Osteoblast (primary cell): Measurements from ENCODE around the gene MUC5B. TPM values are rescaled to one million over a fixed set of nuclear protein-coding genes. Genes with fewer than 3 reads are reported as not detected.

Experiments used
- DNase-seq: peaks from one replicate; pipeline ENCODE4 v3.0.0; 2011; ENCODE audit warnings: low spot score, mixed read lengths; ENCODE audit not compliant: insufficient read length; ENCODE audit errors: missing footprints
- H2AFZ ChIP-seq: 2 replicates; pipeline ENCODE4 v1.6.0; 2011; ENCODE audit warnings: mild to moderate bottlenecking, low read length
- H3K27ac ChIP-seq: 2 replicates; pipeline ENCODE4 v1.5.1; 2011; ENCODE audit warnings: mild to moderate bottlenecking, low read depth, low read length, moderate library complexity
- H3K27me3 ChIP-seq: 2 replicates; pipeline ENCODE4 v1.6.0; 2012; ENCODE audit warnings: mild to moderate bottlenecking, control low read depth, inconsistent platforms, low read length, moderate library complexity; ENCODE audit not compliant: insufficient read depth
- H3K36me3 ChIP-seq: 2 replicates; pipeline ENCODE4 v1.5.1; 2011; ENCODE audit warnings: mild to moderate bottlenecking, low read length, control low read depth, moderate library complexity; ENCODE audit not compliant: insufficient read depth
- H3K4me1 ChIP-seq: 2 replicates; pipeline ENCODE4 v1.5.1; 2011; ENCODE audit warnings: mild to moderate bottlenecking, low read length, control low read depth, moderate library complexity; ENCODE audit not compliant: insufficient read depth
- H3K4me2 ChIP-seq: 2 replicates; pipeline ENCODE4 v1.6.0; 2011; ENCODE audit warnings: mild to moderate bottlenecking, low read length; ENCODE audit not compliant: insufficient read depth
- H3K4me3 ChIP-seq: fragments of 200-600 bp; sonication (generic); 3 replicates; pipeline ENCODE4 v1.5.1; 2012; ENCODE audit warnings: mild to moderate bottlenecking, low read length, inconsistent platforms; ENCODE audit not compliant: insufficient read depth
- H3K79me2 ChIP-seq: 2 replicates; pipeline ENCODE4 v1.6.0; 2012; ENCODE audit warnings: mild to moderate bottlenecking, low read length, control low read depth, inconsistent platforms; ENCODE audit not compliant: insufficient read depth
- H3K9me3 ChIP-seq: 2 replicates; pipeline ENCODE4 v1.5.1; 2011; ENCODE audit warnings: low read depth, low read length, control low read depth
- H4K20me1 ChIP-seq: 2 replicates; pipeline ENCODE4 v1.6.0; 2012; ENCODE audit warnings: mild to moderate bottlenecking, low read length, control low read depth; ENCODE audit not compliant: insufficient read depth
- total RNA-seq: library from RNA; depleted of rRNA; stranded (reverse); fragments of >200 nt; gene quantifications from 2 replicates; pipeline ENCODE4 v1.2.3, GENCODE V29; 2012
- TF ChIP-seq, protein P1 (sequence below): IDR thresholded peaks from 2 replicates; pipeline ENCODE4 v1.5.1; 2011; ENCODE audit warnings: mild to moderate bottlenecking, low read depth, low read length, moderate library complexity; ENCODE audit errors: extremely low read depth

Gene MUC5B
- total RNA-seq, 1 donor = not detected

DNA sequence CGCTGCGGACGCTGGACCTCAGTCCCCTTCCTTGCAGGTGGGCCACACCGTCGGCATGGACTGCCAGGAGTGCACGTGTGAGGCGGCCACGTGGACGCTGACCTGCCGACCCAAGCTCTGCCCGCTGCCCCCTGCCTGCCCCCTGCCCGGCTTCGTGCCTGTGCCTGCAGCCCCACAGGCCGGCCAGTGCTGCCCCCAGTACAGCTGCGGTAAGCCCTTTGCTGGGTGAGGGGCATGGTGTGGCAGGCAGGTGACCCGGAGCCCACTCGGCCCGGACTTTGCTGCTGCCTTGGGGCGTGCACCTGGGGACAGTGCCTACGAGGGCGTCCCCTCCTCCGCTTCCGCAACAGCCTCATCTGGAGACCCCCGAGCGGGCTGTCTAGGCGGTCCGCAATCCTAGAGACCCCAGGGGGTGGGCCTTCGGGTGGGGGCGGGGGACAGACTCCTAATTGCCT is 25.4 kb upstream of the MUC5B start:
- no peaks in the 10 kb centered on the region for H4K20me1 ChIP-seq
- H2AFZ ChIP-seq = no peak overlapping the region
- H3K9me3 ChIP-seq = no peaks in the 10 kb centered on the region
- no peaks in the 10 kb centered on the region for H3K4me1 ChIP-seq
- H3K27ac ChIP-seq = no peak overlapping the region
- no peaks in the 10 kb centered on the region for H3K27me3 ChIP-seq
- peak; percentile 60 for DNase-seq
- no peaks in the 10 kb centered on the region for H3K79me2 ChIP-seq
- H3K36me3 ChIP-seq = no peaks in the 10 kb centered on the region
- H3K4me2 ChIP-seq = no peak overlapping the region
- no peak overlapping the region for H3K4me3 ChIP-seq
- TF ChIP-seq, protein P1, sequence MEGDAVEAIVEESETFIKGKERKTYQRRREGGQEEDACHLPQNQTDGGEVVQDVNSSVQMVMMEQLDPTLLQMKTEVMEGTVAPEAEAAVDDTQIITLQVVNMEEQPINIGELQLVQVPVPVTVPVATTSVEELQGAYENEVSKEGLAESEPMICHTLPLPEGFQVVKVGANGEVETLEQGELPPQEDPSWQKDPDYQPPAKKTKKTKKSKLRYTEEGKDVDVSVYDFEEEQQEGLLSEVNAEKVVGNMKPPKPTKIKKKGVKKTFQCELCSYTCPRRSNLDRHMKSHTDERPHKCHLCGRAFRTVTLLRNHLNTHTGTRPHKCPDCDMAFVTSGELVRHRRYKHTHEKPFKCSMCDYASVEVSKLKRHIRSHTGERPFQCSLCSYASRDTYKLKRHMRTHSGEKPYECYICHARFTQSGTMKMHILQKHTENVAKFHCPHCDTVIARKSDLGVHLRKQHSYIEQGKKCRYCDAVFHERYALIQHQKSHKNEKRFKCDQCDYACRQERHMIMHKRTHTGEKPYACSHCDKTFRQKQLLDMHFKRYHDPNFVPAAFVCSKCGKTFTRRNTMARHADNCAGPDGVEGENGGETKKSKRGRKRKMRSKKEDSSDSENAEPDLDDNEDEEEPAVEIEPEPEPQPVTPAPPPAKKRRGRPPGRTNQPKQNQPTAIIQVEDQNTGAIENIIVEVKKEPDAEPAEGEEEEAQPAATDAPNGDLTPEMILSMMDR = no peak

DNA sequence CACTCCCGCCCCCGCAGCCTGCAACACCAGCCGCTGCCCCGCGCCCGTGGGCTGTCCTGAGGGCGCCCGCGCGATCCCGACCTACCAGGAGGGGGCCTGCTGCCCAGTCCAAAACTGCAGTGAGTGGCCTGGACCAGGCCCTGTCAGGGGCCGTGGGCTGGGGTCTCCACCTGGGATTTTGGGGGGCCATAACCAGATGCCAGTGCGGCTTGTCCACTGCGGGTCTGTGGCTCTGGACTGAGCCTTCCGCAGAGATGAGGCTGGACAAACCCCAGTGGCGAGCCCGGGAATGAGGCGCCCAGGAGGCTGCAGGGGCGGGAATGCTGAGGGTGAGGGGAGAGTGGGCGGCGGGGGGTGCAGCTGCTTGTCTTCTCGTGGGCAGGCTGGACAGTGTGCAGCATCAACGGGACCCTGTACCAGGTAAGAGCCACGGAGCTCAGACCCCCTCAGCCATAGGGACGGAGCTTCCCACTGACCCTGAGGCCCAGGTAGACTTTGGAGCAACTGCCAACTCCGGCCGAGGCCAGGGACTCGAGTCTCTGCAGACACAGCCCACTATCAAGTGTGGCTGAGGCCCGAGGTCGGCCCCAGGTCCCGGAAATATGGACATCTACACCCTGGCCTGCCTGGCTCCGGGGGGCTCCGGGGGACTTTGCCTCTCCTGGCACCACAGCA is 24.8 kb upstream of the MUC5B start:
- no peaks in the 10 kb centered on the region for H3K9me3 ChIP-seq
- no peaks in the 10 kb centered on the region for H3K36me3 ChIP-seq
- H3K4me2 ChIP-seq = no peak overlapping the region
- H3K4me3 ChIP-seq = no peak overlapping the region
- TF ChIP-seq, protein P1 = no peak
- H4K20me1 ChIP-seq = no peaks in the 10 kb centered on the region
- no peaks in the 10 kb centered on the region for H3K79me2 ChIP-seq
- no peaks in the 10 kb centered on the region for H3K4me1 ChIP-seq
- no peaks in the 10 kb centered on the region for H3K27me3 ChIP-seq
- H2AFZ ChIP-seq = no peak overlapping the region
- H3K27ac ChIP-seq = no peak overlapping the region
- DNase-seq = peak; percentile 64

DNA sequence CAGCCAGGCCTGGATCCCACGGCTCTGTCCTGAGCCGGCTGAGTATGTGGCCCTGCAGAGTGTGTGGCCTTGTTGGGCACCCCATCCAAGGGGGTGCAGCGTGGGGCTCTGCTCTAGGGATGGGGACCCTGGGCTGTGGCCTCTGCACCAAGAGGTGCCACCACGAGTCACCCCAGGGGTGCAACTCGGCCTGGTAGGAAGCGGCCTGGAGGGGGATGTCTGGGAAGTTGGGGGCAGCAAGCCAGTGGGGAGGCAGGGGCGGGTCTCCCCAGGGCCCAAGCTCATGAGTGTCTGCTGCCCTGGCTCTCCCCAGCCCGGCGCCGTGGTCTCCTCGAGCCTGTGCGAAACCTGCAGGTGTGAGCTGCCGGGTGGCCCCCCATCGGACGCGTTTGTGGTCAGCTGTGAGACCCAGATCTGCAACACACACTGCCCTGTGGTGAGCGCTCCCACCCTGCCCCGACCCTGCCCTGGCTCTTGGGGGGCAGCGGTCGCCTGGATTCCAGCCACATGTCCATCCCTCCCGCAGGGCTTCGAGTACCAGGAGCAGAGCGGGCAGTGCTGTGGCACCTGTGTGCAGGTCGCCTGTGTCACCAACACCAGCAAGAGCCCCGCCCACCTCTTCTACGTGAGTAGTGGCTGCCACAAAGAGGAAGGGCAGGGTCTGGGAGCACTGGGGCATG is 24.2 kb upstream of the MUC5B start:
- H2AFZ ChIP-seq = no peak overlapping the region
- no peak overlapping the region for H3K4me2 ChIP-seq
- no peaks in the 10 kb centered on the region for H3K9me3 ChIP-seq
- H3K4me1 ChIP-seq = no peaks in the 10 kb centered on the region
- H3K79me2 ChIP-seq = no peaks in the 10 kb centered on the region
- DNase-seq = peak; percentile 73
- no peak overlapping the region for H3K27ac ChIP-seq
- H4K20me1 ChIP-seq = no peaks in the 10 kb centered on the region
- TF ChIP-seq, protein P1 = no peak
- H3K36me3 ChIP-seq = no peaks in the 10 kb centered on the region
- no peak overlapping the region for H3K4me3 ChIP-seq
- H3K27me3 ChIP-seq = no peaks in the 10 kb centered on the region

DNA sequence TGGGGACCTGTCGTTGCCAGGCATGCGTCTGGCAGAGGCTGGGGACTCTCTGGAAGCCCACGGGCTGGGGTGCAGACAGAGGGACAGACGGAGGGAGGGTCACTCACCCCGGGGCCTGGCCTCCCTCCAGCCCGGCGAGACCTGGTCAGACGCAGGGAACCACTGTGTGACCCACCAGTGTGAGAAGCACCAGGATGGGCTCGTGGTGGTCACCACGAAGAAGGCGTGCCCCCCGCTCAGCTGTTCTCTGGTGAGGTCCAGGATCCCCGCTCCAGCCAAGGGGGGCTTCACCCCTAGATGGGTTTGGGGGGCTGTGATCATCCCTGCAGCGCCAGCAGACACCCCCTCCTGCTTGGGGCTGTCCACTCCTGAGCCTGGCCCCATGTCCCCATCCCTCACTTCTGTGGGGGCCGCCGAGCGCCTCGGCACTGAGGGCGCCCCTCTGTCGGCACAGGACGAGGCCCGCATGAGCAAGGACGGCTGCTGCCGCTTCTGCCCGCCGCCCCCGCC is 23.6 kb upstream of the MUC5B start:
- TF ChIP-seq, protein P1 = no peak
- H2AFZ ChIP-seq = no peak overlapping the region
- peak; percentile 61 for DNase-seq
- H3K4me3 ChIP-seq = no peak overlapping the region
- no peaks in the 10 kb centered on the region for H3K4me1 ChIP-seq
- no peaks in the 10 kb centered on the region for H4K20me1 ChIP-seq
- H3K9me3 ChIP-seq = no peaks in the 10 kb centered on the region
- no peaks in the 10 kb centered on the region for H3K79me2 ChIP-seq
- no peaks in the 10 kb centered on the region for H3K27me3 ChIP-seq
- no peak overlapping the region for H3K4me2 ChIP-seq
- H3K27ac ChIP-seq = no peak overlapping the region
- no peaks in the 10 kb centered on the region for H3K36me3 ChIP-seq
